CD14-positive monocyte (primary cell): ENCODE results near the gene SCN8A. TPM values are rescaled to one million over a fixed set of nuclear protein-coding genes. Genes with fewer than 3 reads are reported as not detected.

Source experiments
- DNase-seq, 3 donors: peaks; one replicate each; pipeline ENCODE4 v3.0.0-alpha.2; 2011 to 2022
- H2AFZ ChIP-seq: 2 replicates; pipeline ENCODE4 v1.6.0; 2012; ENCODE audit warnings: mild to moderate bottlenecking, low read depth, low read length, inconsistent platforms; ENCODE audit not compliant: insufficient read depth, poor library complexity, severe bottlenecking
- H3K27ac ChIP-seq, 2 donors: 1 replicate in 1 of 2; 2 replicates in 1 of 2; pipeline ENCODE4 v1.5.1; 2012 to 2013; ENCODE audit warnings: low read length in 2 of 2, control low read depth in 1 of 2, inconsistent platforms in 1 of 2, low read depth in 1 of 2, mild to moderate bottlenecking in 1 of 2
- H3K27me3 ChIP-seq, 2 donors: one replicate each; pipeline versions ENCODE4 v1.6.0 to v1.6.1; 2011 to 2013; ENCODE audit warnings: low read length in 2 of 2; ENCODE audit not compliant: control insufficient read depth in 2 of 2, insufficient read depth in 2 of 2
- H3K36me3 ChIP-seq, 2 donors: replicated peaks in 1 of 2; 1 replicate in 1 of 2; 2 replicates in 1 of 2; pipeline versions ENCODE4 v1.5.1 to v1.6.1; 2012 to 2013; ENCODE audit warnings: low read length in 2 of 2, control low read depth in 1 of 2, inconsistent platforms in 1 of 2, mild to moderate bottlenecking in 1 of 2; ENCODE audit not compliant: insufficient read depth in 2 of 2, control insufficient read depth in 1 of 2
- H3K4me1 ChIP-seq, 2 donors: 1 replicate in 1 of 2; 2 replicates in 1 of 2; pipeline versions ENCODE4 v1.5.1 to v1.6.1; 2012 to 2013; ENCODE audit warnings: low read length in 2 of 2, control low read depth in 1 of 2, inconsistent platforms in 1 of 2, mild to moderate bottlenecking in 1 of 2, moderate library complexity in 1 of 2; ENCODE audit not compliant: insufficient read depth in 2 of 2, control insufficient read depth in 1 of 2
- H3K4me2 ChIP-seq: replicated peaks from 2 replicates; pipeline ENCODE3; 2012; ENCODE audit warnings: low read length, moderate library complexity, mild to moderate bottlenecking; ENCODE audit not compliant: poor library complexity, severe bottlenecking; ENCODE audit errors: extremely low read depth
- H3K4me3 ChIP-seq, 3 experiments: fragments of 200-600 bp in 1 of 3; sonication (generic) in 1 of 3; replicated peaks in 1 of 3; 1 replicate in 2 of 3; 2 replicates in 1 of 3; pipeline ENCODE4 v1.5.1; 2011 to 2013; ENCODE audit warnings: low read length in 3 of 3, mild to moderate bottlenecking in 3 of 3, control low read depth in 2 of 3, low read depth in 2 of 3, inconsistent platforms in 1 of 3, moderate library complexity in 1 of 3
- H3K79me2 ChIP-seq: 2 replicates; pipeline ENCODE4 v1.6.0; 2012; ENCODE audit warnings: mild to moderate bottlenecking, control low read depth, inconsistent platforms, low read length, moderate library complexity; ENCODE audit not compliant: insufficient read depth
- H3K9ac ChIP-seq: 2 replicates; pipeline ENCODE4 v1.6.0; 2017; ENCODE audit warnings: low read length, mild to moderate bottlenecking; ENCODE audit not compliant: insufficient read depth, poor library complexity, severe bottlenecking
- H3K9me3 ChIP-seq, 2 donors: replicated peaks in 1 of 2; 1 replicate in 1 of 2; 2 replicates in 1 of 2; pipeline versions ENCODE4 v1.5.1 to v1.6.1; 2012 to 2013; ENCODE audit warnings: low read length in 2 of 2, control low read depth in 1 of 2; ENCODE audit not compliant: control insufficient read depth in 1 of 2, insufficient read depth in 1 of 2
- H4K20me1 ChIP-seq: 2 replicates; pipeline ENCODE4 v1.6.0; 2012; ENCODE audit warnings: mild to moderate bottlenecking, low read length, control low read depth, moderate library complexity; ENCODE audit not compliant: insufficient read depth
- H3K27ac Mint-ChIP-seq, 7 donors: one replicate each; pipeline ENCODE4 v1.8.0; 2020; ENCODE audit warnings: mild to moderate bottlenecking in 7 of 7, mixed read lengths in 7 of 7, moderate library complexity in 6 of 7, inconsistent platforms in 2 of 7
- H3K27me3 Mint-ChIP-seq, 3 donors: one replicate each; pipeline ENCODE4 v1.8.0; 2021 to 2022; ENCODE audit warnings: low read depth in 3 of 3, mild to moderate bottlenecking in 3 of 3, mixed read lengths in 3 of 3, moderate library complexity in 3 of 3, inconsistent platforms in 1 of 3
- H3K36me3 Mint-ChIP-seq, 2 donors: one replicate each; pipeline ENCODE4 v1.8.0; 2020; ENCODE audit warnings: mixed read lengths in 2 of 2, inconsistent platforms in 1 of 2, mild to moderate bottlenecking in 1 of 2
- H3K4me1 Mint-ChIP-seq: one replicate; pipeline ENCODE4 v1.8.0; 2020; ENCODE audit warnings: mild to moderate bottlenecking, mixed read lengths
- H3K4me3 Mint-ChIP-seq, 2 donors: one replicate each; pipeline ENCODE4 v1.8.0; 2020; ENCODE audit warnings: mild to moderate bottlenecking in 2 of 2, mixed read lengths in 2 of 2, moderate library complexity in 1 of 2
- H3K9me3 Mint-ChIP-seq, 7 donors: one replicate each; pipeline ENCODE4 v1.8.0; 2020 to 2022; ENCODE audit warnings: mixed read lengths in 7 of 7, mild to moderate bottlenecking in 6 of 7, moderate library complexity in 6 of 7, inconsistent platforms in 2 of 7
- CTCF ChIP-seq: fragments of 200-600 bp; IDR thresholded peaks from one replicate; pipeline ENCODE4 v1.8.0; 2022; ENCODE audit warnings: antibody characterized with exemption, mild to moderate bottlenecking
- WGBS: methylation state at CpG from one replicate; pipeline ENCODE4 v1.1.5; 2013; ENCODE audit warnings: missing lambda C conversion rate; ENCODE audit not compliant: insufficient coverage; 5-methylcytosine and 5-hydroxymethylcytosine counted together
- intact Hi-C, 2 donors: fragments of 100-400 bp; cut with micrococcal nuclease; formaldehyde crosslinking; loops; one replicate each; pipeline versions ENCODE4 v1.15.0 to v1.15.1; 2023
- polyA plus RNA-seq, 3 donors: library from polyadenylated mRNA; depleted of rRNA in 1 of 3; unstranded in 2 of 3; stranded (reverse) in 1 of 3; fragments of 300-500 nt in 2 of 3; fragments of >200 nt in 1 of 3; fragmentation: Illumina TruSeq in 2 of 3; gene quantifications; 1 replicate in 2 of 3; 2 replicates in 1 of 3; pipeline ENCODE4 v1.2.3, GENCODE V29; 2012 to 2021

SCN8A gene
- polyA plus RNA-seq, 3 donors = 0.03 TPM; not detected in 2

- Histone ChIP-seq H3K9me3 (no peaks in the 10 kb centered on the region), H3K4me1 (peaks cover 25% of the 10 kb centered on the region in 2 donors), H3K4me2 (no peak overlapping the region), H3K27me3 (no peaks in the 10 kb centered on the region), H2AFZ (no peak overlapping the region), H3K36me3 (no peaks in the 10 kb centered on the region), H3K79me2 (no peaks in the 10 kb centered on the region), H3K4me3 (no peak overlapping the region), H4K20me1 (no peaks in the 10 kb centered on the region), H3K27ac (no peak overlapping the region), H3K9ac (no peak overlapping the region)
- intact Hi-C loops = no loop called here
- no peak for TF ChIP-seq CTCF
- WGBS = 91% methylated on average over 15 of the region's 21 CpGs
- peaks cover 0 to 1% of the 10 kb centered on the region in 2 donors for H3K36me3 Mint-ChIP-seq
- H3K4me3 Mint-ChIP-seq = no peak overlapping the region
- DNase-seq = no peak
- no peak overlapping the region for H3K27ac Mint-ChIP-seq
- peaks cover 0 to 2% (median 0%) of the 10 kb centered on the region in 7 donors for H3K9me3 Mint-ChIP-seq
- peaks cover 27% of the 10 kb centered on the region for H3K4me1 Mint-ChIP-seq
- peaks cover 9 to 26% (median 15%) of the 10 kb centered on the region in 3 donors for H3K27me3 Mint-ChIP-seq
Observed at GRCh38 chr12:51855586-51856428, 264.8 kb downstream of the SCN8A start.

- no peak overlapping the region for H3K4me3 ChIP-seq
- H3K27me3 ChIP-seq = peaks cover 3 to 34% of the 10 kb centered on the region in 2 donors
- intact Hi-C loops = no loop called here
- H3K9me3 ChIP-seq = no peaks in the 10 kb centered on the region
- H3K4me1 ChIP-seq = peaks cover 16 to 22% of the 10 kb centered on the region in 2 donors
- H3K9me3 Mint-ChIP-seq = peaks cover 0 to 9% (median 2%) of the 10 kb centered on the region in 7 donors
- DNase-seq = no peak
- H3K4me3 Mint-ChIP-seq = peak overlapping the region in 1 of 2 donors; percentile 26
- H3K36me3 ChIP-seq = no peaks in the 10 kb centered on the region
- WGBS = 100% methylated on average over 2 of the region's 3 CpGs
- no peak overlapping the region for H3K9ac ChIP-seq
- H4K20me1 ChIP-seq = no peaks in the 10 kb centered on the region
- H3K4me2 ChIP-seq = no peak overlapping the region
- H3K36me3 Mint-ChIP-seq = peaks cover 7 to 8% of the 10 kb centered on the region in 2 donors
- H3K27ac Mint-ChIP-seq = no peak overlapping the region
- H3K4me1 Mint-ChIP-seq = peaks cover 15% of the 10 kb centered on the region
- H3K27ac ChIP-seq = no peak overlapping the region
- H3K79me2 ChIP-seq = no peaks in the 10 kb centered on the region
- no peak for TF ChIP-seq CTCF
- peaks cover 46 to 55% (median 47%) of the 10 kb centered on the region in 3 donors for H3K27me3 Mint-ChIP-seq
- H2AFZ ChIP-seq = no peak overlapping the region
Observed at GRCh38 chr12:51860986-51861385, 270.0 kb downstream of the SCN8A start.

Other genes with a start within 250 kb of the SCN8A start
- gene CELA1, start 244.6 kb upstream of the SCN8A start, polyA plus RNA-seq = 1 to 10 TPM in 1 of 3 donors, under 1 TPM in 1, not detected in 1; 0.67 to 3.0 TPM
- gene GALNT6, start 199.8 kb upstream of the SCN8A start, polyA plus RNA-seq = 10 to 100 TPM in 2 of 3 donors, 1 to 10 TPM in 1; 3.2 to 12.9 (median 10.4) TPM
- 1 to 10 TPM; 1.9 to 5.4 (median 2.3) TPM for gene SLC4A8, start 166.4 kb upstream of the SCN8A start, polyA plus RNA-seq